ENCODE data around the gene HECA.
A peak's percentile ranks its signal among the peaks of the same experiment; 100 is the strongest.
"Not testable (repeated sequence)": the region's sequence is repeated elsewhere in the genome, so short reads cannot be mapped to it uniquely, and the experiment has no call there.

The HECA gene

GRCh38 chr6:139212460-139212859, 77.6 kb downstream of the HECA start:
- DNase-seq (ENCODE audit: low spot score), result not testable (repeated sequence)

GRCh38 chr6:139219271-139219729, 84.4 kb downstream of the HECA start:
- peak; percentile 78 for DNase-seq (ENCODE audit: low spot score)

GRCh38 chr6:139219746-139220145, 84.9 kb downstream of the HECA start:
- no peak for DNase-seq (ENCODE audit: low spot score)

DNA sequence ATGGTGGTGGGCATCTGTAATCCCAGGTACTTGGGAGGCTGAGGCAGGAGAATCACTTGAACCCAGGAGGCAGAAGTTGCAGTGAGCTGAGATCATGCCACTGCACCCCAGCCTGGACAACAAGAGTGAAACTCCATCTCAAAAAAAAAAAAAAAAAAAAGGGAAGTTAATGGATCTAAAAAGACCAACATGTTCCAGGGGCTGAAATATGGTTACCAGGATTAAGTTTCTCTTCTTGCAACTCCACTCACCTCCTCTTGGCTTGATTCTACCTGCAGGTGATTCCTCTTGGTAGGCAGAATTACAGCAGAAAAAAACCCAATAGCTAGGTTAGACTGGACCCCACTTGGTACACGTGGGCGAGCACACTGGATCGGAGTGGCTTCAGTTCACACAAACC, 93.5 kb downstream of the HECA start:
- DNase-seq (ENCODE audit: low spot score), result not testable (repeated sequence)
